Measurements from ENCODE around the gene DAPP1. TPM values are rescaled to one million over a fixed set of nuclear protein-coding genes. Genes with fewer than 3 reads are reported as not detected.
A peak's percentile ranks its signal among the peaks of the same experiment; 100 is the strongest.

The DAPP1 gene
- total and polyA plus RNA-seq, 2 donors (not counting 1 experiment from before 2014, with no cell fraction given), result not detected

DNA sequence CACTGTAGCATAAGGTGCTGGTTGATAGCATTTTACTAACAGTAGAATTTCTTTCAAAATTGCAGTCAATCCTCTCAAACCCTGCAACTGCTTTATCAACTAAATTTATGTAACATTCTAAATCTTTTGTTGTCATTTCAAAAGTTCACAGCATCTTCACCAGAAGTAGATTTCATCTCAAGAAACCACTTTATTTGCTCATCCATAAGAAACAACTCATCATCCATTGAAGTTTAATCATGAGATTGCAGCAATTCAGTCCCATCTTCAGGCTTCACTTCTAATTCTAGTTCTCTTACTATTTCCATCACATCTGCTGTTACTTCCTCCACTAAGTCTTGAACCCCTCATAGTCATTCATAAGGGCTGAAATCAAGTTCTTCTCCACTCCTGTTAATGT, 55.9 kb downstream of the DAPP1 start:
- H3K36me3 ChIP-seq (ENCODE audit: control insufficient read depth, insufficient read depth, low read length), result no peaks in the 10 kb centered on the region
- no peak overlapping the region for H3K27ac ChIP-seq (ENCODE audit: insufficient read depth, low read length)
- no peak overlapping the region for H3K4me2 ChIP-seq (ENCODE audit: extremely low read depth, insufficient read depth, low read length)
- H3K9me3 ChIP-seq (ENCODE audit: control insufficient read depth, insufficient read depth, low read depth, low read length), result no peaks in the 10 kb centered on the region
- TF ChIP-seq CTCF (conservative IDR thresholded peaks at IDR 0.05 in 1 of 2, IDR thresholded peaks at IDR 0.05 in 1 of 2; ENCODE audit: low read depth in 1 of 2, low read length in 2 of 2), result no peak
- TF ChIP-seq EZH2 (IDR thresholded peaks at IDR 0.05; ENCODE audit: low read length, missing control alignments), result no peak
- no peak for DNase-seq (ENCODE audit: low read depth in 2 of 2)
- H3K9ac ChIP-seq (ENCODE audit: insufficient read depth, low read length), result no peak overlapping the region
- H2AFZ ChIP-seq (ENCODE audit: low read length), result no peak overlapping the region
- H4K20me1 ChIP-seq (ENCODE audit: control insufficient read depth, extremely low read depth, insufficient read depth, low read length), result no peaks in the 10 kb centered on the region
- H3K27me3 ChIP-seq (ENCODE audit: control insufficient read depth, insufficient read depth, low read length), result no peaks in the 10 kb centered on the region
- H3K79me2 ChIP-seq (ENCODE audit: control insufficient read depth, insufficient read depth, low read length), result no peaks in the 10 kb centered on the region
- no peak overlapping the region for H3K4me3 ChIP-seq (replicated peaks in 1 of 4; ENCODE audit: control extremely low read depth in 1 of 4, insufficient read depth in 1 of 4, low read depth in 3 of 4, low read length in 4 of 4)
- no peaks in the 10 kb centered on the region for H3K4me1 ChIP-seq (ENCODE audit: control insufficient read depth, extremely low read depth, insufficient read depth, low read length)

DNA sequence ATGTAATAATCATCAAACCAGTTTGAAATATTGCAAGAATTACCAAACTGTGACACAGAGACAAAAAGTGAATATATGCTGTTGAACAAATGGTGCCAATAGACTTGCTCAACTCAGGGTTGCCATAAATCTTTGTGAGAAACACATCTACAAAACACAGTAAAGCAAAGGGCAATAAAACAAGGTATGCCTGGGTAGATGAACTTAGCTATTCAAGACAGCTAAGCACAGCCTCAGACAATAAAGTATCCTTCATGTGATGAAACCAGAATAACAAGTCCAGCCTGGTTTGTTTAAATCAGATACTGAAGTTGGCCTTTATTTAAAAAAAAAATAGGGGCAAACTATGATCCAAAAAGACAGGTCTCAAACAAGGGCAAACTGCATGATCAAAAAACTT, 58.4 kb downstream of the DAPP1 start:
- DNase-seq (ENCODE audit: low read depth in 2 of 2), result no peak
- H3K4me2 ChIP-seq (ENCODE audit: extremely low read depth, insufficient read depth, low read length), result no peak overlapping the region
- no peaks in the 10 kb centered on the region for H3K27me3 ChIP-seq (ENCODE audit: control insufficient read depth, insufficient read depth, low read length)
- H3K9ac ChIP-seq (ENCODE audit: insufficient read depth, low read length), result no peak overlapping the region
- no peaks in the 10 kb centered on the region for H3K79me2 ChIP-seq (ENCODE audit: control insufficient read depth, insufficient read depth, low read length)
- H2AFZ ChIP-seq (ENCODE audit: low read length), result no peak overlapping the region
- no peaks in the 10 kb centered on the region for H4K20me1 ChIP-seq (ENCODE audit: control insufficient read depth, extremely low read depth, insufficient read depth, low read length)
- no peak overlapping the region for H3K4me3 ChIP-seq (replicated peaks in 1 of 4; ENCODE audit: control extremely low read depth in 1 of 4, insufficient read depth in 1 of 4, low read depth in 3 of 4, low read length in 4 of 4)
- no peaks in the 10 kb centered on the region for H3K9me3 ChIP-seq (ENCODE audit: control insufficient read depth, insufficient read depth, low read depth, low read length)
- H3K27ac ChIP-seq (ENCODE audit: insufficient read depth, low read length), result no peak overlapping the region
- H3K4me1 ChIP-seq (ENCODE audit: control insufficient read depth, extremely low read depth, insufficient read depth, low read length), result no peaks in the 10 kb centered on the region
- TF ChIP-seq EZH2 (IDR thresholded peaks at IDR 0.05; ENCODE audit: low read length, missing control alignments) (no peak), CTCF (conservative IDR thresholded peaks at IDR 0.05 in 1 of 2, IDR thresholded peaks at IDR 0.05 in 1 of 2; ENCODE audit: low read depth in 1 of 2, low read length in 2 of 2) (no peak)
- peaks cover 6% of the 10 kb centered on the region for H3K36me3 ChIP-seq (ENCODE audit: control insufficient read depth, insufficient read depth, low read length)

DNA sequence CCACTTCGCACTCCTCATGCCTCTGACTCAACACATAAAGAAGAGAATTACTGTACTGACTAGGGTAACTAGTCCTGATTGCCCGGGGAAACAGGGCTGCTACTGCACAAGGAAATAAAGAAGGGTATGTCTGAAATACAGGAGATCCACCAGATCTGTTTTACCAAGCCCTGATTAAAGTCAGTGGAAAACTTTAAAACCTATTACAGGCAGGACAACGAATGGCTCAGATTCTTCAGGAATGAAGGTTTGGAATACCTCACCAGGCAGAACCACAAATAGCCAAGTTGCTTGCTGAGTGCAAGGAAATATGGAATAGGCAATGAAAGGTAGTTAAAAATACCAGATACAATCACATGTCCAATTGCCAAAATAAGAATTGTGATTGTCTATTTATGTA, 60.3 kb downstream of the DAPP1 start:
- Histone ChIP-seq H3K4me1 (ENCODE audit: control insufficient read depth, extremely low read depth, insufficient read depth, low read length) (no peaks in the 10 kb centered on the region), H3K4me3 (replicated peaks in 1 of 4; ENCODE audit: control extremely low read depth in 1 of 4, insufficient read depth in 1 of 4, low read depth in 3 of 4, low read length in 4 of 4) (no peak overlapping the region), H3K9me3 (ENCODE audit: control insufficient read depth, insufficient read depth, low read depth, low read length) (no peaks in the 10 kb centered on the region), H3K27ac (ENCODE audit: insufficient read depth, low read length) (no peak overlapping the region), H3K36me3 (ENCODE audit: control insufficient read depth, insufficient read depth, low read length) (peaks cover 7% of the 10 kb centered on the region), H3K79me2 (ENCODE audit: control insufficient read depth, insufficient read depth, low read length) (no peaks in the 10 kb centered on the region), H2AFZ (ENCODE audit: low read length) (no peak overlapping the region), H4K20me1 (ENCODE audit: control insufficient read depth, extremely low read depth, insufficient read depth, low read length) (no peaks in the 10 kb centered on the region), H3K9ac (ENCODE audit: insufficient read depth, low read length) (no peak overlapping the region), H3K27me3 (ENCODE audit: control insufficient read depth, insufficient read depth, low read length) (no peaks in the 10 kb centered on the region), H3K4me2 (ENCODE audit: extremely low read depth, insufficient read depth, low read length) (no peak overlapping the region)
- DNase-seq (ENCODE audit: low read depth in 2 of 2), result peak in 1 of 2 donors; percentile 15
- TF ChIP-seq EZH2 (IDR thresholded peaks at IDR 0.05; ENCODE audit: low read length, missing control alignments), result no peak
- TF ChIP-seq CTCF (conservative IDR thresholded peaks at IDR 0.05 in 1 of 2, IDR thresholded peaks at IDR 0.05 in 1 of 2; ENCODE audit: low read depth in 1 of 2, low read length in 2 of 2), result no peak

Measured in fibroblast of lung (primary cell).